ENCODE data around the gene ZNF573. TPM values are rescaled to one million over a fixed set of nuclear protein-coding genes. Genes with fewer than 3 reads are reported as not detected.

The ZNF573 gene
- total and polyA plus RNA-seq, 2 of the 13 experiments (the other 11 are each of a cell fraction or from before 2014, with no cell fraction given): 3.1 to 9.3 TPM

DNA sequence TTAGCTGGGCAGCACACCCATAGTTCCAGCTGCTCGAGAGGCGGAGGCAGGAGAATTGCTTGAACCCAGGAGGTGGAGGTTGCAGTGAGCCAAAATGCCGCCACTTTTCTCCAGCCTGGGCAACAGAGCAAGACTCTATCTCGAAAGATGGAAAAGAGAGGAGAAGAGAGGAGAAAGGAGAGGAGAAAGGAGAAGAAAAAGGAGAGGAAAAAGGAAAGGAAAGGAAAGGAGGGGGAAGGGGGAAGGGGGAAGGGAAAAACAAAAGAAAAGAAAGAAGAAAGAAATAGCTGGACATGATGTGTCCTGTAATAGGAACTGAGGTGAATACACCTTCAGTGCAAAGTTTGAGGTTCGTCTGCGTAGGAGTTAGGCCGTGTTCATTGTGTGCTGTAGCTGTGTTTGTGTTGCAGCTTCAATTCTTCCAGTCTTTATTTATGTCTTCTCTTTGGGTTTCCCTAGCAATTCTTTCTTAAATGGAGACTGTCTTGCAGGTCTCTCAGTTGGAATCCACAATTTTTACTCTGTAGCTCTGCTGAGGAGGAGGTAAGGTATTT is 73.3 kb downstream of the ZNF573 start:
- no peaks in the 10 kb centered on the region for H3K9me3 ChIP-seq (ENCODE audit: low read length)
- no peaks in the 10 kb centered on the region for H4K20me1 ChIP-seq (ENCODE audit: insufficient read depth, low read length)
- no TSS peak for BruUV-seq (replicated peaks)
- H2AFZ ChIP-seq (ENCODE audit: low read length): no peak overlapping the region
- CTCF ChIA-PET (ENCODE audit: low intra/inter-chr PET ratio, low total read pairs): no interaction called here
- DNase-seq (ENCODE audit: low spot score) (no peak), ATAC-seq (no peak), FAIRE-seq (no peak)
- H3K36me3 ChIP-seq (replicated peaks in 1 of 2; ENCODE audit: control insufficient read depth in 1 of 2, insufficient read depth in 2 of 2, low read length in 2 of 2): peaks cover 0 to 5% of the 10 kb centered on the region in 2 experiments; a peak in 1 of 5 replicates
- no peaks in the 10 kb centered on the region for H3K79me2 ChIP-seq (ENCODE audit: insufficient read depth, low read length)
- POLR2A ChIA-PET: no interaction called here
- no peak overlapping the region for H3K4me3 ChIP-seq (replicated peaks in 1 of 3; ENCODE audit: insufficient read depth in 1 of 3, low read depth in 2 of 3, low read length in 3 of 3)
- intact Hi-C loops (cut with micrococcal nuclease; ENCODE audit: unreplicated experiment): no loop called here
- no peaks in the 10 kb centered on the region for H3K4me1 ChIP-seq (ENCODE audit: insufficient read depth, low read length)
- WGBS (ENCODE audit: low lambda C conversion rate): 97% methylated on average over 7 of the region's 7 CpGs
- TF ChIP-seq CREB1 (IDR thresholded peaks at IDR 0.05) (no peak), CREB1 (CRISPR knock-in tag; IDR thresholded peaks at IDR 0.05) (no peak), KAT7 (CRISPR knock-in tag; IDR thresholded peaks at IDR 0.05; ENCODE audit: borderline replicate concordance) (no peak), ASH2L (IDR thresholded peaks at IDR 0.05; ENCODE audit: insufficient read length, low read depth, low read length) (no peak), TSC22D2 (CRISPR knock-in tag; IDR thresholded peaks at IDR 0.05; ENCODE audit: borderline replicate concordance) (no peak), HNRNPK (IDR thresholded peaks at IDR 0.05; ENCODE audit: low read depth, low read length, poor library complexity, severe bottlenecking) (peak; percentile 91), ZFP36L2 (CRISPR knock-in tag; IDR thresholded peaks at IDR 0.05) (no peak), ELF3 (CRISPR knock-in tag; IDR thresholded peaks at IDR 0.05) (no peak), GATAD2A (CRISPR knock-in tag; IDR thresholded peaks at IDR 0.05) (no peak)
- H3K9ac ChIP-seq (ENCODE audit: insufficient read depth, low read depth, low read length): no peak overlapping the region
- no peaks in the 10 kb centered on the region for H3K27me3 ChIP-seq (ENCODE audit: control insufficient read depth in 1 of 2, insufficient read depth in 2 of 2, low read length in 2 of 2)
- H3K4me2 ChIP-seq (ENCODE audit: low read depth, low read length): no peak overlapping the region
- in situ Hi-C loops (cut with HindIII; ENCODE audit: extremely low pct_ligation_motif_present, low pct_unique_long_range_greater_than_20kb): no loop called here
- no peak overlapping the region for H3K27ac ChIP-seq (ENCODE audit: extremely low read length, insufficient read depth, low read length)

DNA sequence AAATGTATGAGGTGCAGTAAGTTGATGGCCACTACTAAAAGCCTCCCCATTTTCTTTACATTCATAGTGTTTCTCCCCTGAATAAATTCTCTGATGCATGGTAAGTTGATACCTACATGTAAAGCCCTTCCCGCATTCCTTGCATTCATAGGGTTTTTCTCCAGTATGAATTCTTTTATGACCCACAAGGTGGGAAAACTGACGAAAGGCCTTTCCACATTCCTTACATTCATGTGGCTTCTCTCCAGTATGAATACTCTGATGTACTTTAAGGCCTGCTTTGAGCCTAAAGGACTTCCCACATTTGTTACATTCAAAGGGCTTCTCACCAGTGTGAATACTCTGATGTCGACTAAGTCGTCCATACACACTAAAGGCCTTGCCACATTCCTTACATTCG is 80.3 kb downstream of the ZNF573 start:
- DNase-seq (ENCODE audit: low spot score) (peak; percentile 10), FAIRE-seq (no peak), ATAC-seq (no peak)
- no peaks in the 10 kb centered on the region for H4K20me1 ChIP-seq (ENCODE audit: insufficient read depth, low read length)
- H3K4me2 ChIP-seq (ENCODE audit: low read depth, low read length): no peak overlapping the region
- H3K36me3 ChIP-seq (replicated peaks in 1 of 2; ENCODE audit: control insufficient read depth in 1 of 2, insufficient read depth in 2 of 2, low read length in 2 of 2): peaks cover 0 to 8% of the 10 kb centered on the region in 2 experiments; a peak in 3 of 5 replicates
- H3K9ac ChIP-seq (ENCODE audit: insufficient read depth, low read depth, low read length): no peak overlapping the region
- no peak overlapping the region for H3K27ac ChIP-seq (ENCODE audit: extremely low read length, insufficient read depth, low read length)
- in situ Hi-C loops (cut with HindIII; ENCODE audit: extremely low pct_ligation_motif_present, low pct_unique_long_range_greater_than_20kb): no loop called here
- intact Hi-C loops (cut with micrococcal nuclease; ENCODE audit: unreplicated experiment): loop anchor here (10.0 kb wide), 1 partner anchor 234 kb away; the partner anchor contains the start of genes ZNF569 and ZNF570
- H3K27me3 ChIP-seq (ENCODE audit: control insufficient read depth in 1 of 2, insufficient read depth in 2 of 2, low read length in 2 of 2): no peaks in the 10 kb centered on the region
- H3K9me3 ChIP-seq (ENCODE audit: low read length): no peaks in the 10 kb centered on the region
- no peak overlapping the region for H3K4me3 ChIP-seq (replicated peaks in 1 of 3; ENCODE audit: insufficient read depth in 1 of 3, low read depth in 2 of 3, low read length in 3 of 3)
- BruUV-seq (replicated peaks): no TSS peak
- H3K79me2 ChIP-seq (ENCODE audit: insufficient read depth, low read length): no peaks in the 10 kb centered on the region
- no peaks in the 10 kb centered on the region for H3K4me1 ChIP-seq (ENCODE audit: insufficient read depth, low read length)
- CTCF ChIA-PET (ENCODE audit: low intra/inter-chr PET ratio, low total read pairs): no interaction called here
- WGBS (ENCODE audit: low lambda C conversion rate): 97% methylated on average over 5 of the region's 5 CpGs
- no peak overlapping the region for H2AFZ ChIP-seq (ENCODE audit: low read length)
- POLR2A ChIA-PET: no interaction called here
- TF ChIP-seq TAF1 (CRISPR knock-in tag; IDR thresholded peaks at IDR 0.05) (no peak), ZNF547 (CRISPR knock-in tag; IDR thresholded peaks at IDR 0.05) (no peak), ETV6 (CRISPR knock-in tag; conservative IDR thresholded peaks at IDR 0.05) (no peak), FOSL1 (CRISPR knock-in tag; IDR thresholded peaks at IDR 0.05; ENCODE audit: borderline replicate concordance) (no peak)
- TF ChIP-seq, protein P1, sequence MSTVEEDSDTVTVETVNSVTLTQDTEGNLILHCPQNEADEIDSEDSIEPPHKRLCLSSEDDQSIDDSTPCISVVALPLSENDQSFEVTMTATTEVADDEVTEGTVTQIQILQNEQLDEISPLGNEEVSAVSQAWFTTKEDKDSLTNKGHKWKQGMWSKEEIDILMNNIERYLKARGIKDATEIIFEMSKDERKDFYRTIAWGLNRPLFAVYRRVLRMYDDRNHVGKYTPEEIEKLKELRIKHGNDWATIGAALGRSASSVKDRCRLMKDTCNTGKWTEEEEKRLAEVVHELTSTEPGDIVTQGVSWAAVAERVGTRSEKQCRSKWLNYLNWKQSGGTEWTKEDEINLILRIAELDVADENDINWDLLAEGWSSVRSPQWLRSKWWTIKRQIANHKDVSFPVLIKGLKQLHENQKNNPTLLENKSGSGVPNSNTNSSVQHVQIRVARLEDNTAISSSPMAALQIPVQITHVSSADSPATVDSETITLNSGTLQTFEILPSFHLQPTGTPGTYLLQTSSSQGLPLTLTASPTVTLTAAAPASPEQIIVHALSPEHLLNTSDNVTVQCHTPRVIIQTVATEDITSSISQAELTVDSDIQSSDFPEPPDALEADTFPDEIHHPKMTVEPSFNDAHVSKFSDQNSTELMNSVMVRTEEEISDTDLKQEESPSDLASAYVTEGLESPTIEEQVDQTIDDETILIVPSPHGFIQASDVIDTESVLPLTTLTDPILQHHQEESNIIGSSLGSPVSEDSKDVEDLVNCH (CRISPR knock-in tag; IDR thresholded peaks at IDR 0.05): no peak

Data from HepG2 (cell line).